Osteocyte (in vitro differentiated cells): ENCODE results near the gene ZNF280D. TPM values are rescaled to one million over a fixed set of nuclear protein-coding genes. Genes with fewer than 3 reads are reported as not detected.

Source experiments
- DNase-seq: peaks from one replicate; pipeline ENCODE4 v3.0.0; 2021; ENCODE audit warnings: mixed read lengths; ENCODE audit not compliant: unreplicated experiment; ENCODE audit errors: extremely low spot score
- H3K27ac Mint-ChIP-seq: one replicate; pipeline ENCODE4 v1.8.0; 2021; ENCODE audit warnings: mild to moderate bottlenecking, mixed read lengths; ENCODE audit not compliant: unreplicated experiment
- H3K27me3 Mint-ChIP-seq: one replicate; pipeline ENCODE4 v1.8.0; 2021; ENCODE audit warnings: mixed read lengths; ENCODE audit not compliant: unreplicated experiment
- H3K36me3 Mint-ChIP-seq: one replicate; pipeline ENCODE4 v1.8.0; 2021; ENCODE audit warnings: mixed read lengths; ENCODE audit not compliant: unreplicated experiment
- H3K4me1 Mint-ChIP-seq: one replicate; pipeline ENCODE4 v1.8.0; 2021; ENCODE audit warnings: mixed read lengths; ENCODE audit not compliant: unreplicated experiment
- H3K4me3 Mint-ChIP-seq: one replicate; pipeline ENCODE4 v1.8.0; 2021; ENCODE audit warnings: mild to moderate bottlenecking, moderate library complexity, mixed read lengths; ENCODE audit not compliant: unreplicated experiment
- H3K9me3 Mint-ChIP-seq: one replicate; pipeline ENCODE4 v1.8.0; 2021; ENCODE audit warnings: mixed read lengths; ENCODE audit not compliant: unreplicated experiment
- total RNA-seq: library from RNA; stranded (reverse); gene quantifications from 2 replicates; pipeline ENCODE4 v1.2.1, GENCODE V29; 2021
- TF ChIP-seq, protein P1 (sequence below): fragments of 200-600 bp; sonication (generic); IDR thresholded peaks from 2 replicates; pipeline ENCODE4 v1.5.0; 2021; ENCODE audit warnings: antibody characterized with exemption, mild to moderate bottlenecking, moderate library complexity

The ZNF280D gene
- total RNA-seq, 1 donor from 2014 or later, result 16.1 TPM

DNA sequence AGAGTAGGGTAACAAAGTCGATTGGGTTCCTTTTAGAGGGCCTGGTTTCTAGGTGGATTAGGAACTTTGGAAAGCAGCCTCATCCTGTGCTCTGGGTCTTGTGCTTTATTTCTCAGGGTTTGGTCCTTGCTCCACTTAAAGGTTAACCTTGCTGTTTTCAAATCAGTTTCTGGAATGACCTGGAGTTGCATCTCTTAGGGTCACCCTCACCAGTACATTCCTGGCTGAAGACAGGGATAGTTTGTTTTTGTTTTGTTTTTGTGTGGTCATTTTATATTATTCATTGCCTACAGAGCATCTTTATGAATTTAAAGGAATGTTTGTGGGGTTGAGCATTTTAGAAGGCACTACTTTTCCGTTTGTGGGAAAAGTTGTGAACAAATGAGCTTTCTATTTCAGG is 45.5 kb upstream of the ZNF280D start:
- TF ChIP-seq, protein P1, sequence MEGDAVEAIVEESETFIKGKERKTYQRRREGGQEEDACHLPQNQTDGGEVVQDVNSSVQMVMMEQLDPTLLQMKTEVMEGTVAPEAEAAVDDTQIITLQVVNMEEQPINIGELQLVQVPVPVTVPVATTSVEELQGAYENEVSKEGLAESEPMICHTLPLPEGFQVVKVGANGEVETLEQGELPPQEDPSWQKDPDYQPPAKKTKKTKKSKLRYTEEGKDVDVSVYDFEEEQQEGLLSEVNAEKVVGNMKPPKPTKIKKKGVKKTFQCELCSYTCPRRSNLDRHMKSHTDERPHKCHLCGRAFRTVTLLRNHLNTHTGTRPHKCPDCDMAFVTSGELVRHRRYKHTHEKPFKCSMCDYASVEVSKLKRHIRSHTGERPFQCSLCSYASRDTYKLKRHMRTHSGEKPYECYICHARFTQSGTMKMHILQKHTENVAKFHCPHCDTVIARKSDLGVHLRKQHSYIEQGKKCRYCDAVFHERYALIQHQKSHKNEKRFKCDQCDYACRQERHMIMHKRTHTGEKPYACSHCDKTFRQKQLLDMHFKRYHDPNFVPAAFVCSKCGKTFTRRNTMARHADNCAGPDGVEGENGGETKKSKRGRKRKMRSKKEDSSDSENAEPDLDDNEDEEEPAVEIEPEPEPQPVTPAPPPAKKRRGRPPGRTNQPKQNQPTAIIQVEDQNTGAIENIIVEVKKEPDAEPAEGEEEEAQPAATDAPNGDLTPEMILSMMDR, result no peak
- Mint-ChIP-seq H3K27ac (no peak overlapping the region), H3K4me3 (no peak overlapping the region), H3K9me3 (no peaks in the 10 kb centered on the region), H3K27me3 (no peaks in the 10 kb centered on the region), H3K36me3 (no peaks in the 10 kb centered on the region), H3K4me1 (peaks cover 13% of the 10 kb centered on the region)
- DNase-seq, result no peak

DNA sequence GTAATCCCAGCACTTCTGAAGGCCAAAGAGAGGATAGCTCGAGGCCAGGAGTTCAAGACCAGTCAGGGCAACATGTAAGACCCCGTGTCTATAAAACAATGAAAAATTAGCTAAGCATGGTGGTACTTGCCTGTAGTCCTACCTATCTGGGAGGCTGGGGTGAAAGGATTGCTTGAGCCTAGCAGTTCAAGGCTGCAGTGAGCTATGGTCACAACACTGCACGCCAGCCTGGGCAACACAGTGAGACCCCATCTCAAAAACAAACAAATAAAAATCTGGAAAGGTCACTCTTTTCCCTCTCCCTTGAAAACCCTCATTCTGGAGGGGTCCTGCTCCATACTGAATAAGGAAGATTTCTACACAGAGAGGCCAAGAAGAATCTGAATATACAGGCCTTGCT is 43.5 kb upstream of the ZNF280D start:
- Mint-ChIP-seq H3K27me3 (no peaks in the 10 kb centered on the region), H3K4me1 (peaks cover 25% of the 10 kb centered on the region), H3K4me3 (no peak overlapping the region), H3K9me3 (no peaks in the 10 kb centered on the region), H3K36me3 (peaks cover under 1% of the 10 kb centered on the region), H3K27ac (no peak overlapping the region)
- DNase-seq, result no peak
- TF ChIP-seq, protein P1, result no peak

DNA sequence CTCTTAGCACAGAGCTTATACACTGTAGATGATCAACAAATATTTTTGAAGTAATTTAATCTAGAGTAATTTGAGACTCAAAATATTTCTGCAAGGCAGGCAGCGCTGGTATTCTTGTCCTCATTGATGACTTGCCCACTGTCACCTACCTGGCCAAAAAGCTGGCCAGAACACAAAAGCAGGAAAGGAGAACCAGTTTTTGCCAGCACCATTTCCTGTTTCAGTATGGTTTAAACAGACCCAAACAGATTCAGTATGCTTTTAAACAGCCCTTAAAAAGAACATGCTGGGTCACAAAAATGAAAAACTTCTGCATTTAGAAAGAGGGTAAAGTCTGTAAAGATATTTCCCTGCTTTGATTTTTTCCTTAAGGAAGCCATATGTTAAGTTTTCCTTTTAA is 42.3 kb upstream of the ZNF280D start:
- TF ChIP-seq, protein P1, result no peak
- Mint-ChIP-seq H3K4me3 (no peak overlapping the region), H3K36me3 (peaks cover 3% of the 10 kb centered on the region), H3K9me3 (no peaks in the 10 kb centered on the region), H3K27ac (peak overlapping the region; percentile 73), H3K4me1 (peaks cover 25% of the 10 kb centered on the region), H3K27me3 (no peaks in the 10 kb centered on the region)
- no peak for DNase-seq

DNA sequence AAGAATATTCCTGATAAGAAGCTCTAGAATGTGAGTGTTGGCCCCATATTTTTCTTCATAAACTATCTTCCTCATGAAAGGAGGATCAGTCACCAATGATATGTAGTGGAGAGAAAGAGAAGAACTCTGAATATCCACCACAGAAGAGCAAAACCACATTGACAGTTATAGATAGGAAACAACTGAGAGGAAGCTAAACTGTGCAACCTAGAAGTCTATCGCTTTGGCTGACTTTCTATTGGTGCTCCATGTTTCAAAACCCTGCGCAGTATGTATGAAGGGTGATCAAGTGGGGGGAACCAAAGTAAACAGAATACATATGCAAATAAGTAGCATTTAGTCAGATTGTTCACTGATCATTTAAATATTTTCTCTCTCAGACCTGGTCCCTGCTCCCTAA is 41.0 kb upstream of the ZNF280D start:
- DNase-seq, result no peak
- Mint-ChIP-seq H3K4me3 (no peak overlapping the region), H3K4me1 (peaks cover 25% of the 10 kb centered on the region), H3K27ac (no peak overlapping the region), H3K9me3 (no peaks in the 10 kb centered on the region), H3K27me3 (no peaks in the 10 kb centered on the region), H3K36me3 (peaks cover 3% of the 10 kb centered on the region)
- TF ChIP-seq, protein P1, result no peak

DNA sequence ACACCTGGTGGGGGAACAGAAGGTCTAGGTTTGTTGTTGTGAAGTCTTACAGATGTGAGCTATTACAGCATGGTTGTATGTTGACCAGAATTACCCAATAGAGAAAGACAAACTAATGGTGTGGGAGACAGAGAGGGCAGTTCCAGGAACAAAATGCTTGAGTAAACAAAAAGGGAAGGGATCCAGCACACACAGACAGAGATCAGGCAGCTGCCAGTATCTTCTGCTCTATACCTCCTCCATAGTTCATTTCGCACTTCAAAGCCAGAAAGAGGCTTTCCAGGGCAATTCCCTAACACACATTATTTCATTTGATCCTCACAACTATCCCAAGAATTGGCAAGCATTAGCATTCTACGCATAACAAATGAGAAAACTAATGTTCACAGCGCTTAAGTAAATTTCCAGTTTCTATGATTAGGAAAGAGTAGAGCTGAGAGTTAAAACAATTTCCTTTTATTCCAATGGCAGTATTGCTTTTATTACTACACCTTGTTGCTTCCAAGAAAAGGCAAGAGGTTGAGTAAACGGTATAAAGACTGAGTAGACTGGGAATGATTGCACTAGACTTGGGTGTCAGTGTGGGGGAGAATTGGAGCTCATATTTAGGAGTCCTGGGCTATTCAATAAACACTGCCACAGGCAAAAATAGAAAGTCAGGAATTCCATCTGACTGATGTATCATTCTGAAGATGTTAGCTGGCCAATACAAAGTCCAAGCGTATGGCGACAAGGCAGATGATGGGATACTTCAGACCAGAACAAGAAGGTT is 39.7 kb upstream of the ZNF280D start:
- TF ChIP-seq, protein P1, result no peak
- H3K27me3 Mint-ChIP-seq, result no peaks in the 10 kb centered on the region
- H3K4me3 Mint-ChIP-seq, result no peak overlapping the region
- H3K36me3 Mint-ChIP-seq, result peaks cover 3% of the 10 kb centered on the region
- no peak for DNase-seq
- H3K9me3 Mint-ChIP-seq, result no peaks in the 10 kb centered on the region
- H3K27ac Mint-ChIP-seq, result no peak overlapping the region
- H3K4me1 Mint-ChIP-seq, result peaks cover 19% of the 10 kb centered on the region
